Stimulated activated naive CD8-positive, alpha-beta T cell treated with anti-CD3 and anti-CD28 coated beads, Interleukin-15, Interleukin-2, amounts not matched to agents 100 U/mL and 50 U/mL, for 24 hours (primary cell): Measurements from ENCODE around the gene FKBP8.
A peak's percentile ranks its signal among the peaks of the same experiment; 100 is the strongest.

Source experiments
- ATAC-seq: fragments of 150-1000 bp; cut with Tn5 transposase; one replicate; pipeline ENCODE4 v1.10.0; 2021
- DNase-seq: peaks from one replicate; pipeline ENCODE4 v3.0.0; 2021

The FKBP8 gene

GRCh38 chr19:18521692-18522123 lies 21.7 kb downstream of the FKBP8 start, which contains the start of gene ELL:
TSS of gene ELL (minus strand) at chr19:18522070. CDS start at chr19:18522055, 15 bp downstream.
- peak; percentile 2 for ATAC-seq
- DNase-seq = no peak

- peak; percentile 39 for DNase-seq
- no peak for ATAC-seq
Observed at GRCh38 chr19:18520848-18521691, 22.3 kb downstream of the FKBP8 start.

- peak; percentile 72 for DNase-seq
- no peak for ATAC-seq
Observed at GRCh38 chr19:18519962-18520847, 23.2 kb downstream of the FKBP8 start.

- ATAC-seq (no peak), DNase-seq (no peak)
Observed at GRCh38 chr19:18518639-18519038, 24.7 kb downstream of the FKBP8 start.

GRCh38 chr19:18517606-18518005 lies 25.8 kb downstream of the FKBP8 start:
- ATAC-seq (no peak), DNase-seq (no peak)

GRCh38 chr19:18515959-18516358 lies 27.4 kb downstream of the FKBP8 start:
- no peak for DNase-seq

GRCh38 chr19:18514800-18515682 lies 28.3 kb downstream of the FKBP8 start:
- ATAC-seq (peak; percentile 48), DNase-seq (no peak)

More at GRCh38 chr19:18515959-18516358, 27.4 kb downstream of the FKBP8 start:
- ATAC-seq = no peak

- DNase-seq = no peak
- ATAC-seq = no peak
Observed at GRCh38 chr19:18513868-18514267, 29.5 kb downstream of the FKBP8 start.

GRCh38 chr19:18510216-18510615 lies 33.2 kb downstream of the FKBP8 start:
- ATAC-seq = no peak
- DNase-seq = no peak

GRCh38 chr19:18508585-18508984 lies 34.8 kb downstream of the FKBP8 start:
- no peak for ATAC-seq

GRCh38 chr19:18507727-18508440 lies 35.5 kb downstream of the FKBP8 start:
- ATAC-seq (no peak), DNase-seq (no peak)

More at GRCh38 chr19:18508585-18508984, 34.8 kb downstream of the FKBP8 start:
- no peak for DNase-seq

GRCh38 chr19:18507021-18507726 lies 36.2 kb downstream of the FKBP8 start:
- no peak for DNase-seq
- no peak for ATAC-seq

- ATAC-seq = no peak
- DNase-seq = no peak
Observed at GRCh38 chr19:18506101-18506930, 37.1 kb downstream of the FKBP8 start.

- ATAC-seq (peak; percentile 30), DNase-seq (no peak)
Observed at GRCh38 chr19:18504886-18505610, 38.3 kb downstream of the FKBP8 start.

- ATAC-seq (no peak), DNase-seq (no peak)
Observed at GRCh38 chr19:18503971-18504885, 39.1 kb downstream of the FKBP8 start.

- no peak for ATAC-seq
- no peak for DNase-seq
Observed at GRCh38 chr19:18503337-18503970, 39.9 kb downstream of the FKBP8 start.

GRCh38 chr19:18502638-18503294 lies 40.6 kb downstream of the FKBP8 start:
- ATAC-seq = no peak
- DNase-seq = no peak
